ENCODE results near the gene PRKG1.

PRKG1 gene

GRCh38 chr10:51918440-51918839 is 844.2 kb downstream of the PRKG1 start:
- no peaks in the 10 kb centered on the region for H3K79me2 ChIP-seq (ENCODE audit: insufficient read depth, low read length)
- no peak overlapping the region for H3K9ac ChIP-seq (ENCODE audit: low read depth, low read length, poor library complexity, severe bottlenecking)
- no peak overlapping the region for H3K4me2 ChIP-seq (ENCODE audit: low read depth, low read length, poor library complexity, severe bottlenecking)
- no peaks in the 10 kb centered on the region for H3K9me2 ChIP-seq (replicated peaks; ENCODE audit: low read depth, low read length)
- no peaks in the 10 kb centered on the region for H3K9me3 ChIP-seq (ENCODE audit: insufficient read depth, low read depth, low read length)
- no peaks in the 10 kb centered on the region for H3K36me3 ChIP-seq (ENCODE audit: insufficient read depth, low read length)
- no peak for TF ChIP-seq CTCF (conservative IDR thresholded peaks at IDR 0.05; ENCODE audit: low read length)
- no peak for TF ChIP-seq EZH2phosphoT487 (IDR thresholded peaks at IDR 0.05; ENCODE audit: borderline replicate concordance)
- no peak overlapping the region for H3K4me3 ChIP-seq (ENCODE audit: low read length, poor library complexity, severe bottlenecking)
- no peaks in the 10 kb centered on the region for H4K20me1 ChIP-seq (ENCODE audit: insufficient read depth, low read length, poor library complexity, severe bottlenecking)
- H3K4me1 ChIP-seq (ENCODE audit: insufficient read depth, low read length, poor library complexity, severe bottlenecking) = no peaks in the 10 kb centered on the region
- no peaks in the 10 kb centered on the region for H3F3A ChIP-seq (ENCODE audit: low read depth)
- no peaks in the 10 kb centered on the region for H3K27me3 ChIP-seq (ENCODE audit: insufficient read depth, low read length, poor library complexity, severe bottlenecking)
- H2AFZ ChIP-seq (ENCODE audit: low read length) = no peak overlapping the region

- Histone ChIP-seq H3K9me3 (ENCODE audit: insufficient read depth, low read depth, low read length) (no peaks in the 10 kb centered on the region), H3K27me3 (ENCODE audit: insufficient read depth, low read length, poor library complexity, severe bottlenecking) (no peaks in the 10 kb centered on the region), H3K4me1 (ENCODE audit: insufficient read depth, low read length, poor library complexity, severe bottlenecking) (no peaks in the 10 kb centered on the region), H3K36me3 (ENCODE audit: insufficient read depth, low read length) (no peaks in the 10 kb centered on the region), H2AFZ (ENCODE audit: low read length) (no peak overlapping the region), H3K9me2 (replicated peaks; ENCODE audit: low read depth, low read length) (no peaks in the 10 kb centered on the region), H3K79me2 (ENCODE audit: insufficient read depth, low read length) (no peaks in the 10 kb centered on the region), H3K4me2 (ENCODE audit: low read depth, low read length, poor library complexity, severe bottlenecking) (no peak overlapping the region), H3K9ac (ENCODE audit: low read depth, low read length, poor library complexity, severe bottlenecking) (no peak overlapping the region), H3F3A (ENCODE audit: low read depth) (no peaks in the 10 kb centered on the region), H3K4me3 (ENCODE audit: low read length, poor library complexity, severe bottlenecking) (no peak overlapping the region), H4K20me1 (ENCODE audit: insufficient read depth, low read length, poor library complexity, severe bottlenecking) (no peaks in the 10 kb centered on the region)
- no peak for TF ChIP-seq CTCF (conservative IDR thresholded peaks at IDR 0.05; ENCODE audit: low read length)
- no peak for TF ChIP-seq EZH2phosphoT487 (IDR thresholded peaks at IDR 0.05; ENCODE audit: borderline replicate concordance)
Measured at GRCh38 chr10:51918884-51919325, 844.6 kb downstream of the PRKG1 start.

GRCh38 chr10:51920672-51921071 is 846.4 kb downstream of the PRKG1 start:
- Histone ChIP-seq H3K4me3 (ENCODE audit: low read length, poor library complexity, severe bottlenecking) (no peak overlapping the region), H3F3A (ENCODE audit: low read depth) (no peaks in the 10 kb centered on the region), H3K4me1 (ENCODE audit: insufficient read depth, low read length, poor library complexity, severe bottlenecking) (no peaks in the 10 kb centered on the region), H3K9ac (ENCODE audit: low read depth, low read length, poor library complexity, severe bottlenecking) (no peak overlapping the region), H4K20me1 (ENCODE audit: insufficient read depth, low read length, poor library complexity, severe bottlenecking) (no peaks in the 10 kb centered on the region), H3K4me2 (ENCODE audit: low read depth, low read length, poor library complexity, severe bottlenecking) (no peak overlapping the region), H3K36me3 (ENCODE audit: insufficient read depth, low read length) (no peaks in the 10 kb centered on the region), H3K9me3 (ENCODE audit: insufficient read depth, low read depth, low read length) (no peaks in the 10 kb centered on the region), H3K79me2 (ENCODE audit: insufficient read depth, low read length) (no peaks in the 10 kb centered on the region), H2AFZ (ENCODE audit: low read length) (no peak overlapping the region), H3K27me3 (ENCODE audit: insufficient read depth, low read length, poor library complexity, severe bottlenecking) (no peaks in the 10 kb centered on the region), H3K9me2 (replicated peaks; ENCODE audit: low read depth, low read length) (no peaks in the 10 kb centered on the region)
- TF ChIP-seq EZH2phosphoT487 (IDR thresholded peaks at IDR 0.05; ENCODE audit: borderline replicate concordance) = no peak
- no peak for TF ChIP-seq CTCF (conservative IDR thresholded peaks at IDR 0.05; ENCODE audit: low read length)

Measured in Loucy (cell line).